ENCODE data around the gene SERPINB7. TPM values are rescaled to one million over a fixed set of nuclear protein-coding genes. Genes with fewer than 3 reads are reported as not detected.
"Not testable (repeated sequence)": the region's sequence is repeated elsewhere in the genome, so short reads cannot be mapped to it uniquely, and the experiment has no call there.

The SERPINB7 gene
- total RNA-seq, 1 experiment from 2014 or later, result 0.19 TPM

GRCh38 chr18:63752636-63753035, 22.6 kb upstream of the SERPINB7 start:
- CTCF ChIA-PET, result no interaction called here
- Mint-ChIP-seq H3K36me3 (ENCODE audit: insufficient read depth, unreplicated experiment) (no peaks in the 10 kb centered on the region), H3K4me3 (ENCODE audit: low read depth, unreplicated experiment) (no peak overlapping the region), H3K9me3 (ENCODE audit: low read depth, unreplicated experiment) (no peaks in the 10 kb centered on the region), H3K4me1 (ENCODE audit: low read depth, unreplicated experiment) (no peaks in the 10 kb centered on the region), H3K27ac (ENCODE audit: unreplicated experiment) (no peak overlapping the region), H3K27me3 (ENCODE audit: unreplicated experiment) (no peaks in the 10 kb centered on the region)
- intact Hi-C loops (cut with micrococcal nuclease; ENCODE audit: unreplicated experiment), result no loop called here
- DNase-seq, result no peak
- no TSS peak for BruUV-seq (replicated peaks)
- TF ChIP-seq, protein P1, sequence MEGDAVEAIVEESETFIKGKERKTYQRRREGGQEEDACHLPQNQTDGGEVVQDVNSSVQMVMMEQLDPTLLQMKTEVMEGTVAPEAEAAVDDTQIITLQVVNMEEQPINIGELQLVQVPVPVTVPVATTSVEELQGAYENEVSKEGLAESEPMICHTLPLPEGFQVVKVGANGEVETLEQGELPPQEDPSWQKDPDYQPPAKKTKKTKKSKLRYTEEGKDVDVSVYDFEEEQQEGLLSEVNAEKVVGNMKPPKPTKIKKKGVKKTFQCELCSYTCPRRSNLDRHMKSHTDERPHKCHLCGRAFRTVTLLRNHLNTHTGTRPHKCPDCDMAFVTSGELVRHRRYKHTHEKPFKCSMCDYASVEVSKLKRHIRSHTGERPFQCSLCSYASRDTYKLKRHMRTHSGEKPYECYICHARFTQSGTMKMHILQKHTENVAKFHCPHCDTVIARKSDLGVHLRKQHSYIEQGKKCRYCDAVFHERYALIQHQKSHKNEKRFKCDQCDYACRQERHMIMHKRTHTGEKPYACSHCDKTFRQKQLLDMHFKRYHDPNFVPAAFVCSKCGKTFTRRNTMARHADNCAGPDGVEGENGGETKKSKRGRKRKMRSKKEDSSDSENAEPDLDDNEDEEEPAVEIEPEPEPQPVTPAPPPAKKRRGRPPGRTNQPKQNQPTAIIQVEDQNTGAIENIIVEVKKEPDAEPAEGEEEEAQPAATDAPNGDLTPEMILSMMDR (IDR thresholded peaks at IDR 0.05; ENCODE audit: unreplicated experiment), result no peak

DNA sequence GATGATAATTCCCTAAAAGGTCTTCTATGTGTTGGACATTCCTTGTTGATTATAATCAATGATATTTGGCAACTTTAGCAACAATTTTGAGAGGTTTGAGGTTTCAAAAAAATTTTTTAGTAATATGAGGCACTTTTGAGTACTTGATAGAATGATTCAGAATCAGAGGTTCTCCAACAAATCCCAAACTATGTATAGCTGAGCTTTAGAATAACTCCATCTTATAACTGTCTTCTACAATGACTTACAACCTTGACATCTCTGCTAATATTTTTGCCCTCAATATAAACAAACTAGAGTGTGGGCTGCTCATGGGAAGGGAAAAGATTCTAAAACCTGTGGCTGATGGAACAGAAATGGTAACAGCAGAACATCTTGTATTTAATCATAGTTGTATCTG, 21.5 kb upstream of the SERPINB7 start:
- TF ChIP-seq, protein P1 (IDR thresholded peaks at IDR 0.05; ENCODE audit: unreplicated experiment), result no peak
- BruUV-seq (replicated peaks), result no TSS peak
- H3K27ac Mint-ChIP-seq (ENCODE audit: unreplicated experiment), result no peak overlapping the region
- no peaks in the 10 kb centered on the region for H3K36me3 Mint-ChIP-seq (ENCODE audit: insufficient read depth, unreplicated experiment)
- H3K9me3 Mint-ChIP-seq (ENCODE audit: low read depth, unreplicated experiment), result peaks cover 3% of the 10 kb centered on the region
- DNase-seq, result no peak
- no peaks in the 10 kb centered on the region for H3K4me1 Mint-ChIP-seq (ENCODE audit: low read depth, unreplicated experiment)
- CTCF ChIA-PET, result no interaction called here
- no peaks in the 10 kb centered on the region for H3K27me3 Mint-ChIP-seq (ENCODE audit: unreplicated experiment)
- intact Hi-C loops (cut with micrococcal nuclease; ENCODE audit: unreplicated experiment), result no loop called here
- H3K4me3 Mint-ChIP-seq (ENCODE audit: low read depth, unreplicated experiment), result no peak overlapping the region

- H3K4me1 Mint-ChIP-seq (ENCODE audit: low read depth, unreplicated experiment), result no peaks in the 10 kb centered on the region
- no peak overlapping the region for H3K27ac Mint-ChIP-seq (ENCODE audit: unreplicated experiment)
- no peaks in the 10 kb centered on the region for H3K27me3 Mint-ChIP-seq (ENCODE audit: unreplicated experiment)
- TF ChIP-seq, protein P1 (IDR thresholded peaks at IDR 0.05; ENCODE audit: unreplicated experiment), result no peak
- no peak overlapping the region for H3K4me3 Mint-ChIP-seq (ENCODE audit: low read depth, unreplicated experiment)
- no TSS peak for BruUV-seq (replicated peaks)
- no peaks in the 10 kb centered on the region for H3K36me3 Mint-ChIP-seq (ENCODE audit: insufficient read depth, unreplicated experiment)
- intact Hi-C loops (cut with micrococcal nuclease; ENCODE audit: unreplicated experiment), result no loop called here
- DNase-seq, result no peak
- peaks cover 13% of the 10 kb centered on the region for H3K9me3 Mint-ChIP-seq (ENCODE audit: low read depth, unreplicated experiment)
- CTCF ChIA-PET, result no interaction called here
Measured at GRCh38 chr18:63757541-63757940, 17.7 kb upstream of the SERPINB7 start.

- TF ChIP-seq, protein P1 (IDR thresholded peaks at IDR 0.05; ENCODE audit: unreplicated experiment), result no peak
- H3K36me3 Mint-ChIP-seq (ENCODE audit: insufficient read depth, unreplicated experiment), result no peaks in the 10 kb centered on the region
- no TSS peak for BruUV-seq (replicated peaks)
- CTCF ChIA-PET, result no interaction called here
- no peak overlapping the region for H3K4me3 Mint-ChIP-seq (ENCODE audit: low read depth, unreplicated experiment)
- H3K27me3 Mint-ChIP-seq (ENCODE audit: unreplicated experiment), result no peaks in the 10 kb centered on the region
- intact Hi-C loops (cut with micrococcal nuclease; ENCODE audit: unreplicated experiment), result no loop called here
- no peak for DNase-seq
- no peak overlapping the region for H3K27ac Mint-ChIP-seq (ENCODE audit: unreplicated experiment)
- H3K4me1 Mint-ChIP-seq (ENCODE audit: low read depth, unreplicated experiment), result no peaks in the 10 kb centered on the region
- peaks cover 13% of the 10 kb centered on the region for H3K9me3 Mint-ChIP-seq (ENCODE audit: low read depth, unreplicated experiment)
Measured at GRCh38 chr18:63758615-63759240, 16.5 kb upstream of the SERPINB7 start.

GRCh38 chr18:63759786-63760185, 15.4 kb upstream of the SERPINB7 start:
- DNase-seq; H3K4me1 Mint-ChIP-seq (ENCODE audit: low read depth, unreplicated experiment); BruUV-seq (replicated peaks); intact Hi-C loops (cut with micrococcal nuclease; ENCODE audit: unreplicated experiment); H3K27me3 Mint-ChIP-seq (ENCODE audit: unreplicated experiment); H3K36me3 Mint-ChIP-seq (ENCODE audit: insufficient read depth, unreplicated experiment); CTCF ChIA-PET; H3K4me3 Mint-ChIP-seq (ENCODE audit: low read depth, unreplicated experiment); H3K27ac Mint-ChIP-seq (ENCODE audit: unreplicated experiment): not testable (repeated sequence)
- H3K9me3 Mint-ChIP-seq (ENCODE audit: low read depth, unreplicated experiment), result peaks cover 13% of the 10 kb centered on the region
